Measurements from ENCODE around the gene PVALEF.

PVALEF gene

GRCh38 chr17:81124377-81124776 is 40.9 kb upstream of the PVALEF start:
- H3K36me3 Mint-ChIP-seq (ENCODE audit: low read depth), result peaks cover 45% of the 10 kb centered on the region
- no peak overlapping the region for H3K4me3 Mint-ChIP-seq
- H3K27me3 Mint-ChIP-seq, result no peaks in the 10 kb centered on the region
- no peaks in the 10 kb centered on the region for H3K4me1 Mint-ChIP-seq (ENCODE audit: low read depth)
- no peaks in the 10 kb centered on the region for H3K9me3 Mint-ChIP-seq
- H3K27ac Mint-ChIP-seq, result no peak overlapping the region
- intact Hi-C loops (cut with micrococcal nuclease), result no loop called here

- H3K36me3 Mint-ChIP-seq (ENCODE audit: low read depth), result peaks cover 42% of the 10 kb centered on the region
- H3K9me3 Mint-ChIP-seq, result no peaks in the 10 kb centered on the region
- H3K27me3 Mint-ChIP-seq, result no peaks in the 10 kb centered on the region
- no peak overlapping the region for H3K27ac Mint-ChIP-seq
- H3K4me1 Mint-ChIP-seq (ENCODE audit: low read depth), result no peaks in the 10 kb centered on the region
- H3K4me3 Mint-ChIP-seq, result no peak overlapping the region
- intact Hi-C loops (cut with micrococcal nuclease), result no loop called here
These were observed 39.7 kb upstream of the PVALEF start for GRCh38 chr17:81125573-81126081.

- H3K27ac Mint-ChIP-seq, result no peak overlapping the region
- intact Hi-C loops (cut with micrococcal nuclease), result no loop called here
- no peak overlapping the region for H3K4me3 Mint-ChIP-seq
- no peaks in the 10 kb centered on the region for H3K27me3 Mint-ChIP-seq
- H3K4me1 Mint-ChIP-seq (ENCODE audit: low read depth), result no peaks in the 10 kb centered on the region
- no peaks in the 10 kb centered on the region for H3K9me3 Mint-ChIP-seq
- H3K36me3 Mint-ChIP-seq (ENCODE audit: low read depth), result peaks cover 38% of the 10 kb centered on the region
These were observed 38.8 kb upstream of the PVALEF start for GRCh38 chr17:81126281-81127132.

- H3K4me3 Mint-ChIP-seq, result no peak overlapping the region
- peaks cover 33% of the 10 kb centered on the region for H3K36me3 Mint-ChIP-seq (ENCODE audit: low read depth)
These were observed 38.2 kb upstream of the PVALEF start for GRCh38 chr17:81127133-81127455.

GRCh38 chr17:81127526-81128177 is 37.7 kb upstream of the PVALEF start:
- no peaks in the 10 kb centered on the region for H3K4me1 Mint-ChIP-seq (ENCODE audit: low read depth)
- intact Hi-C loops (cut with micrococcal nuclease), result no loop called here

More at GRCh38 chr17:81127133-81127455, 38.2 kb upstream of the PVALEF start:
- no peaks in the 10 kb centered on the region for H3K9me3 Mint-ChIP-seq
- intact Hi-C loops (cut with micrococcal nuclease), result no loop called here
- no peaks in the 10 kb centered on the region for H3K27me3 Mint-ChIP-seq
- no peak overlapping the region for H3K27ac Mint-ChIP-seq
- no peaks in the 10 kb centered on the region for H3K4me1 Mint-ChIP-seq (ENCODE audit: low read depth)

GRCh38 chr17:81128338-81128737 is 37.0 kb upstream of the PVALEF start:
- no peak overlapping the region for H3K4me3 Mint-ChIP-seq
- intact Hi-C loops (cut with micrococcal nuclease), result no loop called here
- no peaks in the 10 kb centered on the region for H3K4me1 Mint-ChIP-seq (ENCODE audit: low read depth)
- no peaks in the 10 kb centered on the region for H3K9me3 Mint-ChIP-seq
- peaks cover 26% of the 10 kb centered on the region for H3K36me3 Mint-ChIP-seq (ENCODE audit: low read depth)
- H3K27ac Mint-ChIP-seq, result no peak overlapping the region
- no peaks in the 10 kb centered on the region for H3K27me3 Mint-ChIP-seq

More at GRCh38 chr17:81127526-81128177, 37.7 kb upstream of the PVALEF start:
- Mint-ChIP-seq H3K9me3 (no peaks in the 10 kb centered on the region), H3K27me3 (no peaks in the 10 kb centered on the region), H3K27ac (no peak overlapping the region), H3K36me3 (ENCODE audit: low read depth) (peaks cover 28% of the 10 kb centered on the region), H3K4me3 (no peak overlapping the region)

- no peak overlapping the region for H3K27ac Mint-ChIP-seq
- H3K4me1 Mint-ChIP-seq (ENCODE audit: low read depth), result peaks cover 4% of the 10 kb centered on the region
- intact Hi-C loops (cut with micrococcal nuclease), result no loop called here
- H3K27me3 Mint-ChIP-seq, result no peaks in the 10 kb centered on the region
- H3K36me3 Mint-ChIP-seq (ENCODE audit: low read depth), result peaks cover 22% of the 10 kb centered on the region
- no peaks in the 10 kb centered on the region for H3K9me3 Mint-ChIP-seq
- H3K4me3 Mint-ChIP-seq, result no peak overlapping the region
These were observed 36.5 kb upstream of the PVALEF start for GRCh38 chr17:81128774-81129173.

GRCh38 chr17:81129289-81129688 is 36.0 kb upstream of the PVALEF start:
- intact Hi-C loops (cut with micrococcal nuclease), result no loop called here
- H3K27ac Mint-ChIP-seq, result no peak overlapping the region
- H3K27me3 Mint-ChIP-seq, result no peaks in the 10 kb centered on the region
- H3K36me3 Mint-ChIP-seq (ENCODE audit: low read depth), result peaks cover 20% of the 10 kb centered on the region
- H3K4me3 Mint-ChIP-seq, result no peak overlapping the region
- H3K4me1 Mint-ChIP-seq (ENCODE audit: low read depth), result peaks cover 4% of the 10 kb centered on the region
- H3K9me3 Mint-ChIP-seq, result no peaks in the 10 kb centered on the region

- intact Hi-C loops (cut with micrococcal nuclease), result no loop called here
- Mint-ChIP-seq H3K4me1 (ENCODE audit: low read depth) (peaks cover 4% of the 10 kb centered on the region), H3K27me3 (no peaks in the 10 kb centered on the region), H3K27ac (no peak overlapping the region), H3K4me3 (no peak overlapping the region), H3K36me3 (ENCODE audit: low read depth) (peaks cover 17% of the 10 kb centered on the region), H3K9me3 (no peaks in the 10 kb centered on the region)
These were observed 35.5 kb upstream of the PVALEF start for GRCh38 chr17:81129711-81130367.

GRCh38 chr17:81130385-81131361 is 34.6 kb upstream of the PVALEF start:
- intact Hi-C loops (cut with micrococcal nuclease), result no loop called here
- Mint-ChIP-seq H3K4me1 (ENCODE audit: low read depth) (peaks cover 4% of the 10 kb centered on the region), H3K4me3 (no peak overlapping the region), H3K9me3 (no peaks in the 10 kb centered on the region), H3K27me3 (no peaks in the 10 kb centered on the region), H3K27ac (no peak overlapping the region), H3K36me3 (ENCODE audit: low read depth) (peaks cover 11% of the 10 kb centered on the region)

GRCh38 chr17:81131486-81132196 is 33.7 kb upstream of the PVALEF start:
- Mint-ChIP-seq H3K9me3 (no peaks in the 10 kb centered on the region), H3K36me3 (ENCODE audit: low read depth) (peaks cover 11% of the 10 kb centered on the region), H3K27me3 (no peaks in the 10 kb centered on the region), H3K27ac (no peak overlapping the region), H3K4me1 (ENCODE audit: low read depth) (peaks cover 4% of the 10 kb centered on the region), H3K4me3 (no peak overlapping the region)
- intact Hi-C loops (cut with micrococcal nuclease), result no loop called here

- intact Hi-C loops (cut with micrococcal nuclease), result no loop called here
- Mint-ChIP-seq H3K9me3 (no peaks in the 10 kb centered on the region), H3K27me3 (no peaks in the 10 kb centered on the region), H3K4me1 (ENCODE audit: low read depth) (peaks cover 4% of the 10 kb centered on the region), H3K27ac (no peak overlapping the region), H3K4me3 (no peak overlapping the region), H3K36me3 (ENCODE audit: low read depth) (peaks cover 11% of the 10 kb centered on the region)
These were observed 33.1 kb upstream of the PVALEF start for GRCh38 chr17:81132197-81132540.
